ENCODE measurements around the gene IPPK.

GRCh38 chr9:92652461-92652860 is 17.5 kb downstream of the IPPK start:
- no peak for TF ChIP-seq CTCF (conservative IDR thresholded peaks at IDR 0.05 in 1 of 2, IDR thresholded peaks at IDR 0.05 in 1 of 2; ENCODE audit: extremely low read depth in 1 of 2, insufficient read depth in 1 of 2, low read depth in 1 of 2, low read length in 2 of 2)
- no peak for TF ChIP-seq EZH2 (IDR thresholded peaks at IDR 0.05; ENCODE audit: borderline replicate concordance, low read length)
